ENCODE measurements around the gene GOLGA7B. TPM values are rescaled to one million over a fixed set of nuclear protein-coding genes. Genes with fewer than 3 reads are reported as not detected.
A peak's percentile ranks its signal among the peaks of the same experiment; 100 is the strongest.

Gene GOLGA7B
- total and polyA plus RNA-seq, 12 donors: 0.05 to 1.0 (median 0.24) TPM

DNA sequence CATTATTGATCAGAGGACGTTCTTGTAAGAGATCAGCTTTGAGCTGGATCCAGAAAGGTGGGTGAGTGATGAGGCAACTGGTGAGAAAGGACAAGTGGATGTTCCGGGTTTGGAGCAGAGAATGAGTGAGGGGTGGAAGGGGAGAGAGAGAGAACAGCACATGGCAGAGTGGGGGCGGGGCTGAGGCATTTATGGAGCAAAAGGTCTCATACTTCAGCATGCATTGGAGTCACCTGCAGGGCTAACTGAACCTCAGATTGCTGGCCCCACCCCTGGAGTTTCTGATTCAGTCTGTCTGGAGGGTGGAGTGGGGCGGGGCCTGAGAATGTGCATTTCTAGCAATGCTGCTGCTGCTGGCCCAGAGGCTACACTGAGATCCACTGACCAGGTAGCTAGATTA is 71.2 kb downstream of the GOLGA7B start:
- Histone ChIP-seq H3K9me3 (no peaks in the 10 kb centered on the region), H3K36me3 (no peaks in the 10 kb centered on the region), H3K4me1 (peaks cover 0 to 32% (median 13%) of the 10 kb centered on the region in 9 donors), H3K4me3 (no peak overlapping the region), H3K27me3 (peaks cover 0 to 21% (median 0%) of the 10 kb centered on the region in 7 donors), H3K27ac (peak overlapping the region in 6 of 10 donors; percentile 22 to 74 (median 58))
- intact Hi-C loops (cut with DNase I): loop anchor here in 2 of 10 donors (5.0 to 10.0 kb wide), 2 partner anchors 106 to 394 kb away; no protein-coding TSS in a partner anchor
- no peak for ATAC-seq
- WGBS, 2 donors: 48 to 63% methylated on average over 4 of the region's 4 CpGs
- TF ChIP-seq CTCF (IDR thresholded peaks at IDR 0.05): no peak
- DNase-seq: no peak

Other genes starting within 250 kb of the GOLGA7B start
- 10 to 100 TPM in 8 of 10 donors, 1 to 10 TPM in 2; 4.4 to 17.1 (median 12.8) TPM for gene MORN4, start 216.3 kb upstream of the GOLGA7B start, total RNA-seq
- gene MORN4, start 216.3 kb upstream of the GOLGA7B start, polyA plus RNA-seq: 10 to 100 TPM; 16.0 to 17.6 TPM
- gene PI4K2A, start 209.2 kb upstream of the GOLGA7B start, total RNA-seq: 10 to 100 TPM in 9 of 10 donors, 1 to 10 TPM in 1; 9.4 to 18.5 (median 14.2) TPM
- gene PI4K2A, start 209.2 kb upstream of the GOLGA7B start, polyA plus RNA-seq: 10 to 100 TPM in 1 of 2 donors, 1 to 10 TPM in 1; 5.3 to 20.7 TPM
- 10 to 100 TPM in 3 of 10 donors, 1 to 10 TPM in 7; 6.5 to 12.9 (median 9.1) TPM for gene AVPI1, start 162.6 kb upstream of the GOLGA7B start, total RNA-seq
- 10 to 100 TPM in 1 of 2 donors, 1 to 10 TPM in 1; 5.3 to 41.0 TPM for gene AVPI1, start 162.6 kb upstream of the GOLGA7B start, polyA plus RNA-seq
- gene MARVELD1, start 136.1 kb upstream of the GOLGA7B start, total RNA-seq: 10 to 100 TPM in 1 of 10 donors, 1 to 10 TPM in 9; 2.8 to 10.2 (median 5.8) TPM
- 10 to 100 TPM in 1 of 2 donors, 1 to 10 TPM in 1; 5.0 to 11.9 TPM for gene MARVELD1, start 136.1 kb upstream of the GOLGA7B start, polyA plus RNA-seq
- gene ZFYVE27, start 112.7 kb upstream of the GOLGA7B start, total RNA-seq: 10 to 100 TPM in 8 of 10 donors, 1 to 10 TPM in 2; 7.5 to 16.0 (median 11.8) TPM
- gene ZFYVE27, start 112.7 kb upstream of the GOLGA7B start, polyA plus RNA-seq: 10 to 100 TPM; 10.2 to 17.6 TPM
- gene SFRP5, start 77.8 kb upstream of the GOLGA7B start, total RNA-seq: 1 to 10 TPM in 4 of 10 donors, under 1 TPM in 4, not detected in 2; 0.19 to 4.3 (median 1.0) TPM
- 1 to 10 TPM in 1 of 2 donors, under 1 TPM in 1; 0.42 to 1.9 TPM for gene SFRP5, start 77.8 kb upstream of the GOLGA7B start, polyA plus RNA-seq
- gene CRTAC1, start 180.8 kb downstream of the GOLGA7B start, total RNA-seq: 10 to 100 TPM in 1 of 10 donors, 1 to 10 TPM in 6, under 1 TPM in 3; 0.61 to 12.4 (median 1.4) TPM
- 1 to 10 TPM in 1 of 2 donors, under 1 TPM in 1; 0.22 to 2.1 TPM for gene CRTAC1, start 180.8 kb downstream of the GOLGA7B start, polyA plus RNA-seq